Raji (cell line): ENCODE measurements around the gene AFDN.

ENCODE experiments used
- POLR2A ChIP-seq: IDR thresholded peaks from 2 replicates; pipeline ENCODE4 v1.6.1; 2011; ENCODE audit warnings: low read depth, low read length, control low read depth; ENCODE audit not compliant: insufficient read depth

AFDN gene

DNA sequence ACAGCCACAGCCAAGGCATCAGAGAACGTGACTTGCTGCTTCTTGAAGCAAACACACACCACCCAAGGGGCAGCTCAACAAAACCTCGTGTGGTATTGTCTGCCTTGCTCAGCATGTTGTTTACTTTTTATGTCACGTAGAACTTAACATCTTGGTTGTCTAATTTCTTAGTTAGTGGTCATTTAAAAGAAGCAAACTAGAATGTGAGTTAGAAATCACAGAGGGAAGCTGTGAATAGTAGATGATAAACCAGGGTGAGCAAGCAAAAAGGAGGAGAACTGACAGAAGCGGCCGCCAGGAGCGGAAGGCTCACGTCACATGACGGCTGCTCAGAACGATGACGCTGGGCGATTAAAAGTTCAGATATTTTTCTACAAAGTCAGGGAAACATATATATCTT, 119.3 kb downstream of the AFDN start:
- no peak for TF ChIP-seq POLR2A

- TF ChIP-seq POLR2A = no peak
Measured at GRCh38 chr6:167946604-167947003, 119.9 kb downstream of the AFDN start.

DNA sequence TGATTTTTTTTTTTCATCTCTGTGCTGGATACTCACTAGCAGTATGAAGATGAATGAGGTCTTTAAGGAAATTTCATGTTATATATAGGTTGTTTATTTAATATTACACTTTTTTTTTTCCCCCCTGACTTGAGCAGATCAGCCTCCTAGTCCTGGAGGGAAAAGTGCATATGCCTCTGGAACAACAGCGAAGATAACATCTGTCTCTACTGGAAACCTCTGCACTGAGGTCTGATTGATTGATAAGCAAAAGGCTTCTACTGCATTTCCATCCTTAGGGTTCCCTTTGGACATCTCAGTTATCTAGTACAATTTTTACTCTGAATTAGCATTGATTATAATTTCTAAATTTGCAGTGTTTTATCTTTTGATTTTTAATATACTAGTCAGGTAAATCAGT, 121.0 kb downstream of the AFDN start:
- TF ChIP-seq POLR2A = no peak

GRCh38 chr6:167948716-167949115, 122.0 kb downstream of the AFDN start:
- TF ChIP-seq POLR2A = no peak

GRCh38 chr6:167949121-167949684, 122.5 kb downstream of the AFDN start:
- TF ChIP-seq POLR2A = no peak

DNA sequence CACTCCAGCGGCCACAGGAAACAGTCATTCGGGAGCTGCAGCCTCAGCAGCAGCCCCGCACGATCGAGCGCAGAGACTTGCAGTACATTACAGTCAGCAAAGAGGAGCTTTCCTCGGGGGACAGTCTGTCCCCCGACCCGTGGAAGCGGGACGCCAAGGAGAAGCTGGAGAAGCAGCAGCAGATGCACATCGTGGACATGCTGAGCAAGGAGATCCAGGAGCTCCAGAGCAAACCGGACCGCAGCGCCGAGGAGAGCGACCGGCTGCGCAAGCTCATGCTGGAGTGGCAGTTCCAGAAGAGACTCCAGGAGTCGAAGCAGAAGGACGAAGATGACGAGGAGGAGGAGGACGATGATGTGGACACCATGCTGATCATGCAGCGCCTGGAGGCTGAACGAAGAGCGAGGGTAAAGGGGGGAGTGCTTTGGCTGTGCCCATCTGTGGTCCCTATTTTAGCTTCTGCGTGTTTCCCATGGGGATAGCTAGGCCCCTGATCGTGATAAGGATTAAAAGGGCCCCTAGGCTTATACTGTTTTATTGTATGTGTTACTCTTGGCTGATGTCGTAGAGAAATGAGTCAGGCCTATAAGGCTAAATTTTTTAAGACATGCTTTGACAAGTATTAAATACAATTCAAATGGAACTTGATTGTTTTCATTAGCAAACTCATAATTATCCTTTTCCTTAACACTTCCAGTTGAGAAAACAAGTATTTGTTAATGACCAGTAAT, 125.2 kb downstream of the AFDN start:
- no peak for TF ChIP-seq POLR2A

- TF ChIP-seq POLR2A = no peak
Measured at GRCh38 chr6:167952512-167952859, 125.8 kb downstream of the AFDN start.

- no peak for TF ChIP-seq POLR2A
Measured at GRCh38 chr6:167953551-167953950, 126.8 kb downstream of the AFDN start.

GRCh38 chr6:167954151-167954550, 127.4 kb downstream of the AFDN start:
- TF ChIP-seq POLR2A = no peak

DNA sequence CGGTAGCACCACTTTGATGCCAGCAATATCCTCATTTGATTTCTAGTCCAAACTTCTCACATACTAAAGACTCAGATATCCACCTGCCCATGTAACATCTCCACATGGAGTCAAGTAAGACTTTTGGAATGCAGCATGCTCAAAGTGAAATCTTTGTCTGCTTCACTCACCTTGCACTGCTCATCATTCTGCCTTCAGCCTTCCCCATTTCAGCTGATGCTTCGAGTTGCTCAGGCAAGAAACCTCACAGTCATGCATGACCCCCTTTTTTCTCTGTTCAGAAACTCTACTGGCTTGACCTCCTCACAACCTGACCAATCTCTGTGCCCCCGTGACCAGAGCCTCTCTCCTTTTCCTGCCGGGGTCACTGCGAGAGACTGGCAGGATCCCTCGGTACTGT, 129.8 kb downstream of the AFDN start:
- no peak for TF ChIP-seq POLR2A

DNA sequence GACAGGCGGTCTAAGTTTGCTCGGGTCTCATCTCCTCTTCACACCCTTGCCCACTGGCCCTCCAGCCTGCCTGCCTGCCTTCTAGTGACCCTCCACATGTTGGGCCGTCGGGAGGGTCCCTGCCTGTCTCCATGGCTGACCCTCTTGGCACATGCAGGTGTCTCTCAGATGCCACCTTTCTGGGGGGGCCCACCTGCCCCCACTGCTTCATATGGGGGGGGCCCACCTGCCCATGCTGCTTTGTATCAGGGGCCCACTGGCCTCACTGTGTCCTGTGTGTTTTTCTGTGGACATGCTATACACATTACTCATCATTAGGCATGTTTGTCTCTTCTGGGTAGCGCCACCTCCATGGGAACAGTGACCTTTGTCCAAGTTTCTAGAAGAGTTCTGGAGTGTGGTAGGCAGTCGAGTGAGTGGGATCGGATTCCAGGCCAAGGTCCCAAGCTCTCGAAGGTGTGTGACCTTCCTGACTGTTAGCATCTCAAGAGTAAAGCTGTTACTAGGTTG, 130.3 kb downstream of the AFDN start:
- no peak for TF ChIP-seq POLR2A

DNA sequence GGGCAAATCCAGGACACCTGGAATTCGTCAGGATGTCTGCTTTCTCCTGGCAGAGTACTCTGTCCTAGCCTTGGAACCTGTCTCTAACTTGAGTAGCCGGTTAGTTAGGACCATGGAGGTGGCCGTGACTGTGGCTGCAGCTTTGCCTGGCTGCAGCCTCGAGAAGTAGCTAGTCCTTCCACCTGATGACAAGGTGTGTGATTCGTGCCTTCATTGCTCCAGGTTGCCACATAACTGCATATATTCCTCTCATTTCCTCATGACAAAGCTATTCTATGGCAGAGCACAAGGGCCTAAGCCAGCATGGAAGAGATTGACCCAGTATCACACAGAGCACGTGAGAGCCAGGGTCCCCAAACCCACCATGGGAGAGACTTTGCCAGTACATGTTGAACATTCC, 130.9 kb downstream of the AFDN start:
- TF ChIP-seq POLR2A = no peak

DNA sequence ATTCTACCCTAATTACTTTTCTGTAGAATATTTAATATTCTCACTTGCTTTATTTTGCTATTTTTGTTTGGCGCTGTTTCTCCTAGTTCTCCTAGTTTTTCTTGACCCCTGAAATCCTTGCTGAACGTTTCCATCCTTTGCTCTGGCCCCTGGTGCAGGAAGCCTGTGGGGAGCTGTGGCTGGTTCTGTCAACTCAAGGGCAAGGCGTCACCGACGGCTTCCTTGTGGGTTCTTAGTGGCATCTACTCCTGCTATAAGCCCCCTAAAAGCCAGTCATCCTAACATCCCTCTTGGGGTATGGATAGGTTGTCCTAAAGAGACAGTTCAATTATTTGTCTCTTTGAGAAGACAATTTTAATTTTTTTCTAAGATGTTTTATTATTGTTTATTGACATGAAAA, 133.9 kb downstream of the AFDN start:
- TF ChIP-seq POLR2A = no peak

DNA sequence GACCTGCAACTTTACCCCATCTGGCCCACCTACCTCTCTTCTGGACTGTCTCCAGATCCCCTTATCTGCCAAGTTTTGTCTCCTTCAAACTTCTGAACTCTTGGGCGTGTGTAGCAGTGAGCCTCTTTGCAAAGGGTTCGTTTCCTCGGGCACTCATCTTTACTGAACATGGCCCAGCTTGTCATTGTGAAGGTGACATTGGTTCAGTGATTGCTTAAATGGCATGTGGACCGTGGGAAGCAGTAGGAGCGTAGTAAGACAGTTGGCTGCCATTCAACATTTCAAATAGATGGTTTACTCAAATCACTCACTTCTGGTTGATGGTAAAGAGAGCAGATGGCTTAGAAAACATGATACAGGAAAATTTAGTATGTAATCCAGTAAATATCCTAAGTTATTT, 136.0 kb downstream of the AFDN start:
- TF ChIP-seq POLR2A = no peak

GRCh38 chr6:167963589-167964057, 136.9 kb downstream of the AFDN start:
- no peak for TF ChIP-seq POLR2A

DNA sequence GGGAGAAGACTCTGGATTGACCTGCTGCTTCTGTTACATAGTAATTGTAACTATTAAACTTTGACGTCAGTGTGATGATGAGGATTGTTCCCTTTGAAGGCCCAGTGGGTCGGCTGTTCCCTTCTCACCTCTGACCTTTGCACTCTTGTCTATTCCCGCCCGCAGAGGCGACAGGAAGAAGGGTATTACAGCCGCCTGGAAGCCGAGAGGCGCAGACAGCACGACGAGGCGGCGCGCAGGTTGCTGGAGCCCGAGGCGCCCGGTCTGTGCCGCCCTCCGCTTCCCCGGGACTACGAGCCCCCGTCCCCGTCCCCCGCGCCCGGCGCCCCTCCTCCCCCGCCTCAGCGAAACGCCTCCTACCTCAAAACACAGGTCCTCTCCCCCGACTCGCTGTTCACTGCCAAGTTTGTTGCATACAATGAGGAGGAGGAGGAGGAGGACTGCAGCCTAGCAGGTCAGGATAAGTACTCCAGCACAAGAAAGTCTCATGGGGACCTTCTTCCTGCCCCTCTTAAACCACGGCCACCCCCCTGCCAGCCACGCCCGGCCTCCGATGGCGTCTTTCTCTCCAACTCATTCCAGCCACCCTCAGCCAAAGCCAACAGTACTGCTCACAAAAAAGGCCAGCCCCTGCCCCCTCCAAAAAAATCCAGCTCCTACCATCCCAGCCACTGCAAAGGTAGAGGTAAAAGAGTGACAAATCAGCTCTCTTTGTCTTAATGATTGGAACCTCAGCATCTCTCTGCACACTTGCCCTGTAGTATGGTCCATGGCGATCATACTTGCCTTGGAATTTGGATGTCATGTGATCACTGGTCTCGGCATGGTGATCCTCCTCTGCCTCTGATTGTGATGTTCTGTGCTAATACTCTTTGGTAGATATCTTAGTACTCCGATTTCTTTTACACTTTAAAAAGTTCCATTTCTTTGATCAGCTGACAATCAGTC, 139.2 kb downstream of the AFDN start:
- no peak for TF ChIP-seq POLR2A

DNA sequence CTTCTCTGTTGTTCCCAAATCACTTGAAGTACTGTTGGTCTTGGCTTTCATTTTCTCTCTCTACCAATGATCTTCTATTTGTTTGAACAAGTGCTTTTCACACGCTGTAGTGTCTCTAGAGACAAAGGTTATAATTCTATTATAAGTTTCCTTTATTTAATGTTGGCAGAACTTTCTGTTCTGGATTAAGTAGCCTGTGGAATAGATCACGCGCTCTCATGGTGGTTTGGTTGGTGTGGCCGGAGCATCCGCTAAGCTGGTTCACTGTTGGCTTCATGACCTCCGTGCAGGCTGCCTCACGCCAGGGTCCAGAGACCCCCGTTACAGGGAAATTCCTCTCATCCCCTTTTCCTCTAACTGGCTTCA, 139.8 kb downstream of the AFDN start:
- TF ChIP-seq POLR2A = no peak
